HG03354 (cell line): ENCODE measurements around the gene LIMS1.
"Not testable (repeated sequence)": the region's sequence is repeated elsewhere in the genome, so short reads cannot be mapped to it uniquely, and the experiment has no call there.

Source experiments
- ATAC-seq: cut with Tn5 transposase; IDR thresholded peaks from one replicate; pipeline ENCODE4 v1.9.1; 2021; ENCODE audit warnings: mild to moderate bottlenecking; ENCODE audit not compliant: unreplicated experiment, poor library complexity, severe bottlenecking

The LIMS1 gene

GRCh38 chr2:108628936-108629335, 94.7 kb downstream of the LIMS1 start:
- no peak for ATAC-seq

GRCh38 chr2:108629417-108629816, 95.1 kb downstream of the LIMS1 start:
- peak; percentile 71 for ATAC-seq

GRCh38 chr2:108630567-108631405, 96.5 kb downstream of the LIMS1 start:
- no peak for ATAC-seq

- ATAC-seq = no peak
Measured at GRCh38 chr2:108632332-108633160, 98.3 kb downstream of the LIMS1 start.

- ATAC-seq = no peak
Measured at GRCh38 chr2:108633409-108633808, 99.1 kb downstream of the LIMS1 start.

- no peak for ATAC-seq
Measured at GRCh38 chr2:108634011-108634410, 99.7 kb downstream of the LIMS1 start.

- ATAC-seq = no peak
Measured at GRCh38 chr2:108634576-108635160, 100.4 kb downstream of the LIMS1 start.

GRCh38 chr2:108635630-108636354, 101.5 kb downstream of the LIMS1 start:
- ATAC-seq = peak; percentile 2

GRCh38 chr2:108637304-108637669, 103.0 kb downstream of the LIMS1 start:
- ATAC-seq = no peak

- no peak for ATAC-seq
Measured at GRCh38 chr2:108640731-108641130, 106.5 kb downstream of the LIMS1 start.

- ATAC-seq = no peak
Measured at GRCh38 chr2:108641756-108642155, 107.5 kb downstream of the LIMS1 start.

GRCh38 chr2:108643261-108643849, 109.1 kb downstream of the LIMS1 start:
- ATAC-seq = no peak

GRCh38 chr2:108643862-108644261, 109.6 kb downstream of the LIMS1 start:
- ATAC-seq = not testable (repeated sequence)

GRCh38 chr2:108644446-108644845, 110.2 kb downstream of the LIMS1 start:
- ATAC-seq = not testable (repeated sequence)

- ATAC-seq = not testable (repeated sequence)
Measured at GRCh38 chr2:108648796-108649195, 114.5 kb downstream of the LIMS1 start.

GRCh38 chr2:108650465-108650864, 116.2 kb downstream of the LIMS1 start:
- ATAC-seq = not testable (repeated sequence)

- ATAC-seq = not testable (repeated sequence)
Measured at GRCh38 chr2:108651468-108651867, 117.2 kb downstream of the LIMS1 start.

- ATAC-seq = peak; percentile 97
Measured at GRCh38 chr2:108652187-108652931, 118.1 kb downstream of the LIMS1 start.

- ATAC-seq = not testable (repeated sequence)
Measured at GRCh38 chr2:108653425-108653824, 119.2 kb downstream of the LIMS1 start.
